IMR-90 (cell line): Measurements from ENCODE around the gene THOC3. TPM values are rescaled to one million over a fixed set of nuclear protein-coding genes. Genes with fewer than 3 reads are reported as not detected.
A peak's percentile ranks its signal among the peaks of the same experiment; 100 is the strongest.

ENCODE experiments used
- ATAC-seq: fragments of 200-7000 bp; cut with Tn5 transposase; 2 replicates; pipeline ENCODE4 v1.9.1; 2020; ENCODE audit warnings: low read depth, mild to moderate bottlenecking, moderate library complexity
- BruUV-seq: library from RNA; stranded (reverse); fragments of 400-500 nt; replicated peaks from 2 replicates; lab custom pipeline; 2021; lab: Mats Ljungman, UMichigan
- CTCF ChIA-PET: fragments of 300-600 bp; formaldehyde crosslinking; extraction: SDS; loops from one replicate; lab custom pipeline; 2021; ENCODE audit warnings: antibody characterized with exemption; lab: Yijun Ruan, JAX
- POLR2A ChIA-PET: fragments of 300-600 bp; sonication (Branson Sonifier 250); formaldehyde crosslinking; loops from one replicate; lab custom pipeline; 2022; ENCODE audit warnings: antibody characterized with exemption; ENCODE audit not compliant: unreplicated experiment; lab: Charles Lee
- DNase-seq: peaks from one replicate; pipeline ENCODE4 v3.0.0; 2013
- H2AFZ ChIP-seq: replicated peaks from 2 replicates; pipeline ENCODE3; 2013; ENCODE audit warnings: low read length, mild to moderate bottlenecking; ENCODE audit not compliant: poor library complexity
- H2AK5ac ChIP-seq: 2 replicates; pipeline ENCODE4 v1.6.1; 2013; ENCODE audit warnings: low read depth, low read length, inconsistent platforms
- H2AK9ac ChIP-seq: replicated peaks from 2 replicates; pipeline ENCODE3; 2013; ENCODE audit warnings: mild to moderate bottlenecking, low read depth, low read length, moderate library complexity; ENCODE audit not compliant: poor library complexity
- H2BK120ac ChIP-seq: 2 replicates; pipeline ENCODE4 v1.6.1; 2013; ENCODE audit warnings: low read depth, low read length, inconsistent platforms
- H2BK15ac ChIP-seq: 3 replicates; pipeline ENCODE4 v1.6.1; 2013; ENCODE audit warnings: low read depth, low read length, inconsistent platforms
- H2BK20ac ChIP-seq: 2 replicates; pipeline ENCODE4 v1.6.1; 2013; ENCODE audit warnings: low read depth, mild to moderate bottlenecking, inconsistent platforms, low read length, moderate library complexity
- H2BK5ac ChIP-seq: 2 replicates; pipeline ENCODE4 v1.6.1; 2013; ENCODE audit warnings: mild to moderate bottlenecking, low read depth, low read length, inconsistent platforms; ENCODE audit not compliant: poor library complexity, severe bottlenecking
- H3K14ac ChIP-seq: replicated peaks from 2 replicates; pipeline ENCODE4 v1.6.1; 2013; ENCODE audit warnings: low read depth, low read length, inconsistent platforms
- H3K18ac ChIP-seq: 2 replicates; pipeline ENCODE4 v1.6.1; 2013; ENCODE audit warnings: low read depth, low read length, control low read depth
- H3K23ac ChIP-seq: 2 replicates; pipeline ENCODE4 v1.6.1; 2013; ENCODE audit warnings: low read depth, low read length, inconsistent platforms
- H3K27ac ChIP-seq: 2 replicates; pipeline ENCODE4 v1.5.1; 2013; ENCODE audit warnings: mild to moderate bottlenecking, control low read depth, low read length; ENCODE audit not compliant: insufficient read depth
- H3K27me3 ChIP-seq: 2 replicates; pipeline ENCODE4 v1.6.1; 2013; ENCODE audit warnings: low read length; ENCODE audit not compliant: control insufficient read depth, insufficient read depth
- H3K36me3 ChIP-seq: 2 replicates; pipeline ENCODE4 v1.6.1; 2013; ENCODE audit warnings: low read length, mixed read lengths; ENCODE audit not compliant: control insufficient read depth, insufficient read depth
- H3K4ac ChIP-seq: 2 replicates; pipeline ENCODE4 v1.6.1; 2013; ENCODE audit warnings: low read depth, low read length, inconsistent platforms
- H3K4me1 ChIP-seq: 2 replicates; pipeline ENCODE4 v1.6.1; 2013; ENCODE audit warnings: low read length, mixed read lengths; ENCODE audit not compliant: control insufficient read depth, insufficient read depth
- H3K4me2 ChIP-seq: 2 replicates; pipeline ENCODE4 v1.6.1; 2013; ENCODE audit warnings: low read depth, mild to moderate bottlenecking, control low read depth, low read length, moderate library complexity
- H3K4me3 ChIP-seq: 2 replicates; pipeline ENCODE4 v1.5.1; 2013; ENCODE audit warnings: low read depth, mild to moderate bottlenecking, control low read depth, low read length, moderate library complexity; ENCODE audit not compliant: insufficient read depth
- H3K56ac ChIP-seq: 2 replicates; pipeline ENCODE4 v1.6.1; 2013; ENCODE audit warnings: low read length, inconsistent platforms; ENCODE audit not compliant: insufficient read depth; ENCODE audit errors: extremely low read depth
- H3K79me1 ChIP-seq, 2 experiments: 2 replicates each; pipeline ENCODE4 v1.6.1; 2013; ENCODE audit warnings: low read length in 2 of 2, inconsistent platforms in 1 of 2, low read depth in 1 of 2
- H3K9ac ChIP-seq: 2 replicates; pipeline ENCODE4 v1.6.1; 2013; ENCODE audit warnings: low read depth, low read length, control low read depth
- H3K9me1 ChIP-seq: 2 replicates; pipeline ENCODE4 v1.6.1; 2013; ENCODE audit warnings: low read length, inconsistent platforms; ENCODE audit not compliant: insufficient read depth
- H3K9me3 ChIP-seq: 2 replicates; pipeline ENCODE4 v1.6.1; 2013; ENCODE audit warnings: low read length; ENCODE audit not compliant: control insufficient read depth, insufficient read depth
- H4K20me1 ChIP-seq: 2 replicates; pipeline ENCODE4 v1.6.1; 2013; ENCODE audit warnings: low read length, inconsistent platforms; ENCODE audit not compliant: insufficient read depth
- H4K5ac ChIP-seq: 2 replicates; pipeline ENCODE4 v1.6.1; 2013; ENCODE audit warnings: mild to moderate bottlenecking, low read depth, low read length, control low read depth
- H4K8ac ChIP-seq, 2 experiments: 2 replicates each; pipeline ENCODE4 v1.6.1; 2013; ENCODE audit warnings: low read depth in 2 of 2, low read length in 2 of 2, control low read depth in 1 of 2, inconsistent platforms in 1 of 2
- H4K91ac ChIP-seq: 2 replicates; pipeline ENCODE4 v1.6.1; 2013; ENCODE audit warnings: low read depth, low read length, inconsistent platforms; ENCODE audit not compliant: insufficient read depth
- BHLHE40 ChIP-seq: fragments of 150-350 bp; IDR thresholded peaks from 2 replicates; pipeline ENCODE4 v1.6.1; 2016; ENCODE audit warnings: mild to moderate bottlenecking, low read depth, low read length
- CEBPB ChIP-seq: IDR thresholded peaks from 2 replicates; pipeline ENCODE4 v1.6.1; 2012; ENCODE audit warnings: low read depth, low read length, improper control_type of control experiment
- CHD1 ChIP-seq: IDR thresholded peaks from 2 replicates; pipeline ENCODE4 v1.6.1; 2012; ENCODE audit warnings: low read depth, low read length, improper control_type of control experiment
- FOS ChIP-seq: fragments of 150-350 bp; IDR thresholded peaks from 2 replicates; pipeline ENCODE4 v1.6.1; 2016; ENCODE audit warnings: low read depth, low read length
- MAFK ChIP-seq: IDR thresholded peaks from 2 replicates; pipeline ENCODE4 v1.6.1; 2012; ENCODE audit warnings: low read depth, low read length, improper control_type of control experiment
- MAZ ChIP-seq: IDR thresholded peaks from 2 replicates; pipeline ENCODE4 v1.6.1; 2012; ENCODE audit warnings: low read depth, mild to moderate bottlenecking, low read length, improper control_type of control experiment, moderate library complexity, borderline replicate concordance
- MXI1 ChIP-seq: IDR thresholded peaks from 2 replicates; pipeline ENCODE4 v1.6.1; 2012; ENCODE audit warnings: low read depth, mild to moderate bottlenecking, low read length, moderate library complexity, borderline replicate concordance
- NFE2L2 ChIP-seq: fragments of 150-350 bp; IDR thresholded peaks from 2 replicates; pipeline ENCODE4 v1.6.1; 2016; ENCODE audit warnings: low read depth, mild to moderate bottlenecking, low read length
- POLR2A ChIP-seq: IDR thresholded peaks from 2 replicates; pipeline ENCODE4 v1.6.1; 2012; ENCODE audit warnings: mild to moderate bottlenecking, low read depth, low read length
- RCOR1 ChIP-seq: IDR thresholded peaks from 2 replicates; pipeline ENCODE4 v1.6.1; 2012; ENCODE audit warnings: mild to moderate bottlenecking, low read length, improper control_type of control experiment; ENCODE audit not compliant: insufficient replicate concordance
- SMC3 ChIP-seq: fragments of 150-350 bp; IDR thresholded peaks from 2 replicates; pipeline ENCODE4 v1.6.1; 2016; ENCODE audit warnings: low read depth, mild to moderate bottlenecking, antibody characterized with exemption, low read length, moderate library complexity
- WGBS, 2 experiments: methylation state at CpG; one replicate each; pipeline versions ENCODE4 v1.1.5 to v1.1.7; 2013; ENCODE audit warnings: missing lambda C conversion rate in 2 of 2; ENCODE audit not compliant: insufficient read length in 1 of 2; ENCODE audit errors: extremely low coverage in 2 of 2; 5-methylcytosine and 5-hydroxymethylcytosine counted together
- dilution Hi-C: fragments of 300-500 bp; cut with HindIII; formaldehyde crosslinking; loops from one replicate; pipeline ENCODE4 v1.14.3; 2018; ENCODE audit warnings: low sequenced_read_pairs; ENCODE audit not compliant: unreplicated experiment
- in situ Hi-C: fragments of 300-500 bp; cut with MboI; formaldehyde crosslinking; loops from 3 replicates; pipeline ENCODE4 v1.14.3; 2019; ENCODE audit warnings: low sequenced_read_pairs, inconsistent platforms, mixed read lengths
- intact Hi-C: fragments of 100-400 bp; cut with micrococcal nuclease; formaldehyde crosslinking; loops from 2 replicates; pipeline ENCODE4 v1.10.0; 2022
- polyA plus RNA-seq, 3 experiments: library from polyadenylated mRNA; depleted of rRNA; stranded (reverse); fragments of >200 nt; gene quantifications; 2 replicates each; pipeline ENCODE4 v1.2.3, GENCODE V29; 2012; ENCODE audit warnings: low replicate concordance in 1 of 3
- total RNA-seq: library from RNA; depleted of rRNA; stranded (reverse); fragments of >200 nt; gene quantifications from 2 replicates; pipeline ENCODE4 v1.2.3, GENCODE V29; 2012
- TF ChIP-seq, protein P1 (sequence below): fragments of 150-350 bp; IDR thresholded peaks from 2 replicates; pipeline ENCODE4 v1.6.1; 2017; ENCODE audit warnings: mild to moderate bottlenecking, antibody characterized with exemption, low read length, low read depth
- TF ChIP-seq, protein P2 (sequence below): conservative IDR thresholded peaks from 2 replicates; pipeline ENCODE4 v1.5.1; 2012; ENCODE audit warnings: mild to moderate bottlenecking, low read depth, low read length, improper control_type of control experiment

Gene THOC3
- total and polyA plus RNA-seq, 2 of the 4 experiments (the other 2 are of a cell fraction): 87.9 to 114 TPM

DNA sequence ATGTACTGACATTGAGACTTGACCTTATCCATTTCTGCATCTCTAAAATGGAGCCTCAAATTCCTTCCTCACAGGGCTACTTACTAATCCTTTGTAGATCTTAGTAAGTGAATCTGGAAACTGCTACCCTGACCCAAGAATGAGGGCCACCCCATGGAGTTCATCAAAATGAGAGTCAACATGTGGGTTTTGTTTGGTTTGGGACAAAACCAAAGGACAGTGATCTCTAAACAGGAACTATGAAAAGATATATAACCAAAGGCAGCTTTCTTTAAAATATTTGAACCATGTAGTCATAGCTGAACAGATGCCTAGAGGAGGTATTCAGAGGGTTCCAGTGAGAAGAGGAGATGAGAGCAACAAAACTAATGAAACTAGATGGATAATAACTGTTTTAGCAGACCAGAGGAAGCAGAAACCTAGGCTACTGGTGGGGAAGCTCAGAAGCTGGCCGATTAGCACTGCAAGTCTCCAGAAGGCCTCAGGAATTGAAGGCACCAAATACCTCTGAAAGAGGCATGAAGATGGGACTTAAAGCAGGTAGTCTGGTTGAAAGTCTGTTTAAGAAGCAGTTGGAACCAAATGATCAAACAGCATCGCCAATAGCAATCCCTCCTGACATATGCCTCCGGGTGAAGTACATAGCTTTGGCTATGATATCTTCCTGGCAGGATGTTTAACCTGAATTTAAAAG lies 45.8 kb downstream of the THOC3 start (continued):
- 0 out of 2 replicates have a peak, but pooled peaks have one; percentile 1 for TF ChIP-seq MAFK
- no peak for TF ChIP-seq SMC3

DNA sequence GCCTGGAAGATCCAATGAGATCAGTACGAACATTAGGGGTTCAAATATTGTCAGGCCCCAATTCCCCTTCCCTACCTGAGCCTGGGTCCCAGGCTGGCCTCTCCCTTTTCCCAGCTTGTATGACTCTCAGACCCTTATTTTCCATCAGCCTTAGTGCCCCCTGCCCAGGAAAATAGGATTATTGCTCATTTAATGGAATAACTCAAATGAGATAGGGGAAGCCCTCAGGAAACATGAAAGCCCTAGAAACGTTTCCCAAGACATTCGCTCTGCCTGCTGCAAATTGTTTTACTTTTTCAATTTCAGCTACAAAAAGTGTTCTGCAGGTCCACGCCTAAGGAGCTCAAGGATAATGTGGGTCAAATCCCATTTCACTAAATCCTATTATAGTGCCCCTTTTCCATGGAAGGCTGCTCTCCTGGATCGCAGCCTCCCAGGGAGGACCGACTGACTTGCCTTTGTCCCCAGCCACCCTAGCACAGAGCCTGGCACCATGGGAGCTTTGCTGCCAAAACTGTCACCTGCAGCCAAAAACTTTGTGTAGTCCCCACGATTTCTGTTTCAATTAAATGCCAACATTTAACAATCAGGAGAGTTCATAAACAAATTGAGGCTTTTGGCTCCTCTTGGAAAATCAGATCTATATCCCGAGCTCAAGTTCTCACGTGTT lies 46.9 kb downstream of the THOC3 start:
- Histone ChIP-seq H3K4me3 (no peak overlapping the region), H3K23ac (peak overlapping the region; percentile 34; the same call in 1 of the 2 replicates), H4K20me1 (no peaks in the 10 kb centered on the region), H3K9ac (no peak overlapping the region), H3K4me2 (no peak overlapping the region), H4K5ac (peak overlapping the region; percentile 15), H3K18ac (peak overlapping the region; percentile 74), H4K91ac (peak overlapping the region; percentile 37), H2BK5ac (peak overlapping the region; percentile 66), H2BK120ac (peak overlapping the region; percentile 91), H3K36me3 (no peaks in the 10 kb centered on the region), H3K27ac (peak overlapping the region; percentile 61; the same call in 1 of the 2 replicates), H3K4me1 (peaks cover 19% of the 10 kb centered on the region), H2AFZ (no peak overlapping the region), H4K8ac (peak overlapping the region; percentile 14 to 77), H3K9me1 (peaks cover 13% of the 10 kb centered on the region), H3K27me3 (no peaks in the 10 kb centered on the region), H3K14ac (peak overlapping the region; percentile 66), H3K4ac (peak overlapping the region; percentile 84), H2BK15ac (peak overlapping the region; percentile 22), H2AK5ac (peak overlapping the region; percentile 88), H2AK9ac (peak overlapping the region; percentile 13), H3K9me3 (no peaks in the 10 kb centered on the region), H2BK20ac (peak overlapping the region; percentile 96), H3K56ac (0 out of 2 replicates have a peak overlapping the region, but pooled peaks have one; percentile 40), H3K79me1 (peaks cover 0 to 9% of the 10 kb centered on the region in 2 experiments; a peak in 1 of 4 replicates)
- ChIA-PET POLR2A (no interaction called here), CTCF (no interaction called here)
- 86% methylated on average over 8 of the region's 9 CpGs; no CpG with 5 or more reads in 1 of the 2 experiments for WGBS, 2 experiments
- intact Hi-C loops: no loop called here
- DNase-seq: no peak
- BruUV-seq: no TSS peak
- in situ Hi-C loops: no loop called here
- no peak for ATAC-seq
- dilution Hi-C loops: no loop called here
- TF ChIP-seq SMC3: no peak
- no peak for TF ChIP-seq NFE2L2
- TF ChIP-seq FOS: no peak
- TF ChIP-seq RCOR1: no peak
- no peak for TF ChIP-seq CHD1
- no peak for TF ChIP-seq MAFK
- TF ChIP-seq CEBPB: no peak
- TF ChIP-seq, protein P1, sequence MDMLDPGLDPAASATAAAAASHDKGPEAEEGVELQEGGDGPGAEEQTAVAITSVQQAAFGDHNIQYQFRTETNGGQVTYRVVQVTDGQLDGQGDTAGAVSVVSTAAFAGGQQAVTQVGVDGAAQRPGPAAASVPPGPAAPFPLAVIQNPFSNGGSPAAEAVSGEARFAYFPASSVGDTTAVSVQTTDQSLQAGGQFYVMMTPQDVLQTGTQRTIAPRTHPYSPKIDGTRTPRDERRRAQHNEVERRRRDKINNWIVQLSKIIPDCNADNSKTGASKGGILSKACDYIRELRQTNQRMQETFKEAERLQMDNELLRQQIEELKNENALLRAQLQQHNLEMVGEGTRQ: no peak
- TF ChIP-seq POLR2A: no peak
- TF ChIP-seq BHLHE40: no peak
- TF ChIP-seq MAZ: no peak
- TF ChIP-seq MXI1: no peak
- TF ChIP-seq, protein P2, sequence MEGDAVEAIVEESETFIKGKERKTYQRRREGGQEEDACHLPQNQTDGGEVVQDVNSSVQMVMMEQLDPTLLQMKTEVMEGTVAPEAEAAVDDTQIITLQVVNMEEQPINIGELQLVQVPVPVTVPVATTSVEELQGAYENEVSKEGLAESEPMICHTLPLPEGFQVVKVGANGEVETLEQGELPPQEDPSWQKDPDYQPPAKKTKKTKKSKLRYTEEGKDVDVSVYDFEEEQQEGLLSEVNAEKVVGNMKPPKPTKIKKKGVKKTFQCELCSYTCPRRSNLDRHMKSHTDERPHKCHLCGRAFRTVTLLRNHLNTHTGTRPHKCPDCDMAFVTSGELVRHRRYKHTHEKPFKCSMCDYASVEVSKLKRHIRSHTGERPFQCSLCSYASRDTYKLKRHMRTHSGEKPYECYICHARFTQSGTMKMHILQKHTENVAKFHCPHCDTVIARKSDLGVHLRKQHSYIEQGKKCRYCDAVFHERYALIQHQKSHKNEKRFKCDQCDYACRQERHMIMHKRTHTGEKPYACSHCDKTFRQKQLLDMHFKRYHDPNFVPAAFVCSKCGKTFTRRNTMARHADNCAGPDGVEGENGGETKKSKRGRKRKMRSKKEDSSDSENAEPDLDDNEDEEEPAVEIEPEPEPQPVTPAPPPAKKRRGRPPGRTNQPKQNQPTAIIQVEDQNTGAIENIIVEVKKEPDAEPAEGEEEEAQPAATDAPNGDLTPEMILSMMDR: no peak
